AG09309 (cell line): ENCODE measurements around the gene UTS2R.
"Not testable (repeated sequence)": the region's sequence is repeated elsewhere in the genome, so short reads cannot be mapped to it uniquely, and the experiment has no call there.

Experiments
- DNase-seq: peaks from one replicate; pipeline ENCODE4 v3.0.0-alpha.2; 2010; ENCODE audit warnings: low read depth
- H3K4me3 ChIP-seq: 2 replicates; pipeline ENCODE4 v1.5.1; 2011; ENCODE audit warnings: mild to moderate bottlenecking, low read depth, low read length, moderate library complexity; ENCODE audit not compliant: control insufficient read depth
- CTCF ChIP-seq: IDR thresholded peaks from 2 replicates; pipeline ENCODE4 v1.5.1; 2011; ENCODE audit warnings: mild to moderate bottlenecking, low read depth, low read length, inconsistent platforms; ENCODE audit not compliant: insufficient read depth, control insufficient read depth; ENCODE audit errors: missing control alignments

Gene UTS2R

GRCh38 chr17:82356845-82357355 lies 14.7 kb upstream of the UTS2R start:
- no peak for DNase-seq
- TF ChIP-seq CTCF: no peak
- H3K4me3 ChIP-seq: no peak overlapping the region

- H3K4me3 ChIP-seq: no peak overlapping the region
- no peak for TF ChIP-seq CTCF
- DNase-seq: no peak
Observed at GRCh38 chr17:82357394-82357793, 14.2 kb upstream of the UTS2R start.

GRCh38 chr17:82358465-82359350 lies 12.9 kb upstream of the UTS2R start, which contains the start of gene TEX19:
Gene TEX19 (plus strand): TSS chr17:82359247. CDS start chr17:82362151, 2,904 bp downstream.
- TF ChIP-seq CTCF: no peak
- DNase-seq: no peak
- no peak within 1 kb of the TSS for H3K4me3 ChIP-seq

- DNase-seq, H3K4me3 ChIP-seq: not testable (repeated sequence)
Observed at GRCh38 chr17:82359451-82360074, 12.0 kb upstream of the UTS2R start.

GRCh38 chr17:82361885-82362633 lies 9.5 kb upstream of the UTS2R start:
- no peak overlapping the region for H3K4me3 ChIP-seq
- TF ChIP-seq CTCF: no peak
- no peak for DNase-seq

- no peak for TF ChIP-seq CTCF
- H3K4me3 ChIP-seq: no peak overlapping the region
- no peak for DNase-seq
Observed at GRCh38 chr17:82365606-82366295, 5.8 kb upstream of the UTS2R start.
